Epithelial cell of proximal tubule (primary cell): ENCODE results near the gene KIF11. TPM values are rescaled to one million over a fixed set of nuclear protein-coding genes. Genes with fewer than 3 reads are reported as not detected.

Source experiments
- DNase-seq: peaks from one replicate; pipeline ENCODE4 v3.0.0-alpha.2; 2011; ENCODE audit warnings: low read depth
- H3K4me3 ChIP-seq: 2 replicates; pipeline ENCODE4 v1.5.1; 2011; ENCODE audit warnings: low read depth, mild to moderate bottlenecking, low read length
- CTCF ChIP-seq: conservative IDR thresholded peaks from 2 replicates; pipeline ENCODE4 v1.5.1; 2012; ENCODE audit warnings: low read depth, mild to moderate bottlenecking, low read length
- total RNA-seq: library from RNA; depleted of rRNA; stranded (reverse); fragments of >200 nt; gene quantifications from 2 replicates; pipeline ENCODE4 v1.2.3, GENCODE V29; 2015

The KIF11 gene
- total RNA-seq, 1 donor from 2014 or later, result 36.5 TPM

- no peak for DNase-seq
- no peak overlapping the region for H3K4me3 ChIP-seq
- no peak for TF ChIP-seq CTCF
Measured at GRCh38 chr10:92655426-92655825, 62.5 kb downstream of the KIF11 start.

DNA sequence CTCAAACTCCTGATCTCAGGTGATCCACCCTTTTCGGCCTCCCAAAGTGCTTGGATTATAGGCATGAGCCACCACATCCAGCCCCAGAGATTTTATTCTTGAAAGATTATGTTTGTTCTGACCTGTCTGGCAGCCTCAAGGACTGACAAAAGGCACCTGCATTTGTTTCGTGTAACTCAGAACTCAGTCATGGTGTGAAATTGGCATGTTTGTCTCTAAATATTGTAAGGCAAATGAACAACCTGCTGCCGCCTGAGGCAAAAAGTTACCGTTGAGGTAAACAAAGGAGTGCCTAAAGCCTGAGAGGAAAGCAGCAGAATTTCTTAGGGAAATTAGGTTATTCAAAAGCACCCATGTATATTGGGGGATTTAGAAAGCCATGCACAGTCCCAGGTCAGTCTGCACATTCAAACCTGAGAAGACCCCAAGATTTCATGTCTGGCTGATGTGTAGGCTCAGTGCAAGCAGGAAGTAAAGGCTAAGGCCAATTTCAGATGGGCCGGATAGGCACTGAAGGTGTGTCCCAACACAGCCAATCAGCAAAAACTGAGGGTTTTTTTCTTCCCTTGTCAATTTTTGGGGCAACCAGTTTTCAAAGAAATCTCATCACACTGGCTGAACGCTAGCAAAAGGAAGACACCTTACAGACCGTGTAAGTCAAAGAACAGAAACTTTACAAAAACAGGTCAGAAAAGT is 63.5 kb downstream of the KIF11 start:
- no peak for TF ChIP-seq CTCF
- no peak overlapping the region for H3K4me3 ChIP-seq
- no peak for DNase-seq

- no peak for TF ChIP-seq CTCF
Measured at GRCh38 chr10:92657024-92657423, 64.1 kb downstream of the KIF11 start.

DNA sequence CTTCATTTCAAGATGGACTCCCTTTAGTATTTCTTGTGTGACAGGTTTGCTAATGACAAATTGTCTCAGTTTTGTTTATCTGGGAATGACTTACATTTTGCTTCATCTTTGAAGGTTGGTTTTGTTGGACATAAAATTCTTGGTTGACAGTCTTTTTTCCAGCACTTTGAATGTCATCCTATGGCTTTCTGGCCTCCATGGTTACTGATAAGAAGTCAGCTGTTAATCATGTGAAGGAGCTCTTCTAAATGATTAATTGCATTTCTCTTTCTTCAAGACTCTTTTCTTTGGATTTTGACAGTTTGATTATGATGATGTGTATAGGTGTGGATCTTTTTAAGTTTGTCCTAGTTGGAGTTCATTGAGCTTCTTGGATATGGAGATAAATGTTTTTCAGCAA is 69.9 kb downstream of the KIF11 start:
- no peak for DNase-seq
- no peak overlapping the region for H3K4me3 ChIP-seq
- no peak for TF ChIP-seq CTCF

More at GRCh38 chr10:92657024-92657423, 64.1 kb downstream of the KIF11 start:
- no peak overlapping the region for H3K4me3 ChIP-seq
- DNase-seq, result no peak

GRCh38 chr10:92664322-92664721 is 71.4 kb downstream of the KIF11 start:
- DNase-seq, result no peak
- no peak overlapping the region for H3K4me3 ChIP-seq
- TF ChIP-seq CTCF, result no peak

DNA sequence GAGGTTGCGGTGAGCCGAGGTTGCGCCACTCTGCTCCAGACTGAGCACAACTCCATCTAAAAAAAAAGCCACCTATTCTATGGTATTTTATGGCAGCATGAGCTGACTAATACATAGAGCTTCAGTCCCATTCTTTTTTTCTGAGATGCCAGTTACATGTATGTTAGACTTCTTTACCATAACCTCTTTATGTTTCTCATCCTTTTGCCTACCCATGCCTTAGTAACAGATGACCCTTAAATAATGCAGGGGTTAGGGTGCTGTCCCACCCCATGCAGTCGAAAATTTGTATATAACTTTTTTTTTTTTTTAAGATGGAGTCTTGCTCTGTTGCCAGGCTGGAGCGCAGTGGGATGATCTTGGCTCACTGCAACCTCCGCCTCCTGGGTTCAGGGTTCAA is 74.1 kb downstream of the KIF11 start:
- no peak for DNase-seq
- no peak for TF ChIP-seq CTCF
- no peak overlapping the region for H3K4me3 ChIP-seq

- no peak for TF ChIP-seq CTCF
- no peak for DNase-seq
- H3K4me3 ChIP-seq, result no peak overlapping the region
Measured at GRCh38 chr10:92677708-92678107, 84.8 kb downstream of the KIF11 start.
